Measurements from ENCODE around the gene NAA16.
A peak's percentile ranks its signal among the peaks of the same experiment; 100 is the strongest.
"Not testable (repeated sequence)": the region's sequence is repeated elsewhere in the genome, so short reads cannot be mapped to it uniquely, and the experiment has no call there.

NAA16 gene

GRCh38 chr13:41306271-41307145, 4.6 kb upstream of the NAA16 start:
- no peak for DNase-seq

- DNase-seq: no peak
Observed at GRCh38 chr13:41307884-41308640, 3.0 kb upstream of the NAA16 start.

GRCh38 chr13:41311406-41312175, 524 bp downstream of the NAA16 start:
- DNase-seq: no peak

GRCh38 chr13:41312176-41312500, 1.1 kb downstream of the NAA16 start:
- no peak for DNase-seq

- no peak for DNase-seq
Observed at GRCh38 chr13:41313117-41313516, 2.0 kb downstream of the NAA16 start.

- no peak for DNase-seq
Observed at GRCh38 chr13:41313659-41314197, 2.7 kb downstream of the NAA16 start.

GRCh38 chr13:41315443-41316047, 4.5 kb downstream of the NAA16 start:
- no peak for DNase-seq

- no peak for DNase-seq
Observed at GRCh38 chr13:41317243-41317642, 6.2 kb downstream of the NAA16 start.

GRCh38 chr13:41325752-41326151, 14.7 kb downstream of the NAA16 start:
- no peak for DNase-seq

- DNase-seq: no peak
Observed at GRCh38 chr13:41326661-41327060, 15.6 kb downstream of the NAA16 start.

- no peak for DNase-seq
Observed at GRCh38 chr13:41327994-41328790, 17.1 kb downstream of the NAA16 start.

GRCh38 chr13:41332829-41333228, 21.8 kb downstream of the NAA16 start:
- no peak for DNase-seq

GRCh38 chr13:41334810-41335209, 23.7 kb downstream of the NAA16 start:
- DNase-seq: no peak

- no peak for DNase-seq
Observed at GRCh38 chr13:41344358-41344757, 33.3 kb downstream of the NAA16 start.

- DNase-seq: no peak
Observed at GRCh38 chr13:41345165-41345913, 34.3 kb downstream of the NAA16 start.

GRCh38 chr13:41345914-41346589, 35.0 kb downstream of the NAA16 start:
- DNase-seq: no peak

GRCh38 chr13:41352935-41353840, 42.1 kb downstream of the NAA16 start:
- peak; percentile 23 for DNase-seq

- DNase-seq: no peak
Observed at GRCh38 chr13:41354416-41354815, 43.3 kb downstream of the NAA16 start.

GRCh38 chr13:41356385-41356648, 45.2 kb downstream of the NAA16 start:
- not testable (repeated sequence) for DNase-seq

GRCh38 chr13:41356786-41357185, 45.7 kb downstream of the NAA16 start:
- DNase-seq: no peak

Data from NCI-H1694 treated with DMSO at 0.1 percent for 48 hours (cell line).